GM18951 (cell line): ENCODE data around the gene GPNMB.

ENCODE experiments used
- POLR2A ChIP-seq: IDR thresholded peaks from 4 replicates; pipeline ENCODE4 v1.6.1; 2011; ENCODE audit warnings: mild to moderate bottlenecking; ENCODE audit not compliant: insufficient read length, insufficient read depth; ENCODE audit errors: extremely low read depth
- in situ Hi-C: fragments of 300-500 bp; cut with MboI; formaldehyde crosslinking; loops from one replicate; pipeline ENCODE4 v1.12.0; 2022; ENCODE audit warnings: low sequenced_read_pairs, mixed read lengths, inconsistent platforms; ENCODE audit not compliant: unreplicated experiment

Gene GPNMB

GRCh38 chr7:23238983-23239652 lies 7.5 kb upstream of the GPNMB start:
- in situ Hi-C loops, result no loop called here
- TF ChIP-seq POLR2A, result no peak

GRCh38 chr7:23239698-23240097 lies 6.9 kb upstream of the GPNMB start:
- in situ Hi-C loops, result no loop called here
- no peak for TF ChIP-seq POLR2A

GRCh38 chr7:23242321-23242720 lies 4.3 kb upstream of the GPNMB start:
- in situ Hi-C loops, result no loop called here
- TF ChIP-seq POLR2A, result no peak

GRCh38 chr7:23242935-23243334 lies 3.6 kb upstream of the GPNMB start:
- no peak for TF ChIP-seq POLR2A
- in situ Hi-C loops, result no loop called here

- TF ChIP-seq POLR2A, result no peak
- in situ Hi-C loops, result no loop called here
Measured at GRCh38 chr7:23247046-23247602, 549 bp downstream of the GPNMB start.

DNA sequence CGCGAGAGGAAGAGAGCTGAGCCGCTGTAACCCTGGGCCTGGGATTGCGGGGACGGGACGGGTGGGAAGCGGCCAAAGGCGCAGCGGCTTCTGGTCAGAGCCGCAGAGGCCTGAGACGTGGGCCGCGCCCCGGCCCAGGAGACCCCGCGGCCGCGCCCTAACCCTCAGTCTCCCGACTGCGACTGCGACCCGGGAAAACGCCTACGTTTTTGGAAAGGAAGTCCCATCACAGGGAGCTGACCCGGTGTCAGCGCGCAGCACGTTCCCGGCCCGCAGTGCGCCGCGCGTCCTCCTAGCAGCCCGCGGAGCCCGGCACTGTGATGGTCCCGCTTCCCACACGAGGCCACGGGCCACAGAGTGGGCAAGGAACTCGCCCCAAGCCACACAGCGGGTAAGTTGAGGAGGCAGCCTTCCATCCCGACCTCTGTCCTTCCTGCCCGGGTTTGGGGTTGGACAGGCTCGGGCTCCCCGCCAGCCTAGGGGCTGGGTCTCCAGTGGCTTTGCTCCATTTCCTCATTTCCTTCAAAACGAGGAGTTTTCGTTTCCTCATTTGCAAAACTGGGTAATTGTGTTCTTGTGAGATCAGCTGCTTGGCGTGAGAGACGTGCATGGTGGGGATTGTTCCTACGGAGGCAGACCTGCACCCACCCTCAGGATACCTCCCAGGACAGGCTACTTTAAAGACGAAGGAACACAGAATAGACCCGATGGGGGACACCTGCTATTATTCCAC lies 1.2 kb downstream of the GPNMB start:
- in situ Hi-C loops, result no loop called here
- no peak for TF ChIP-seq POLR2A

GRCh38 chr7:23249486-23249885 lies 2.9 kb downstream of the GPNMB start:
- in situ Hi-C loops, result no loop called here
- TF ChIP-seq POLR2A, result no peak

GRCh38 chr7:23254051-23254681 lies 7.6 kb downstream of the GPNMB start:
- no peak for TF ChIP-seq POLR2A
- in situ Hi-C loops, result no loop called here

GRCh38 chr7:23256731-23257130 lies 10.2 kb downstream of the GPNMB start:
- in situ Hi-C loops, result no loop called here
- no peak for TF ChIP-seq POLR2A

DNA sequence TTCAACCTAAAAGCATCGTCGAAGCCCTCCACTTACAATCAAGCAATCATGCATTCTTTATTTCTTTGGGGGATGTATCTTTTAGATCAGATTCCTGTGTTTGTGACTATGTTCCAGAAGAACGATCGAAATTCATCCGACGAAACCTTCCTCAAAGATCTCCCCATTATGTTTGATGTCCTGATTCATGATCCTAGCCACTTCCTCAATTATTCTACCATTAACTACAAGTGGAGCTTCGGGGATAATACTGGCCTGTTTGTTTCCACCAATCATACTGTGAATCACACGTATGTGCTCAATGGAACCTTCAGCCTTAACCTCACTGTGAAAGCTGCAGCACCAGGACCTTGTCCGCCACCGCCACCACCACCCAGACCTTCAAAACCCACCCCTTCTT lies 13.8 kb downstream of the GPNMB start:
- in situ Hi-C loops, result no loop called here

DNA sequence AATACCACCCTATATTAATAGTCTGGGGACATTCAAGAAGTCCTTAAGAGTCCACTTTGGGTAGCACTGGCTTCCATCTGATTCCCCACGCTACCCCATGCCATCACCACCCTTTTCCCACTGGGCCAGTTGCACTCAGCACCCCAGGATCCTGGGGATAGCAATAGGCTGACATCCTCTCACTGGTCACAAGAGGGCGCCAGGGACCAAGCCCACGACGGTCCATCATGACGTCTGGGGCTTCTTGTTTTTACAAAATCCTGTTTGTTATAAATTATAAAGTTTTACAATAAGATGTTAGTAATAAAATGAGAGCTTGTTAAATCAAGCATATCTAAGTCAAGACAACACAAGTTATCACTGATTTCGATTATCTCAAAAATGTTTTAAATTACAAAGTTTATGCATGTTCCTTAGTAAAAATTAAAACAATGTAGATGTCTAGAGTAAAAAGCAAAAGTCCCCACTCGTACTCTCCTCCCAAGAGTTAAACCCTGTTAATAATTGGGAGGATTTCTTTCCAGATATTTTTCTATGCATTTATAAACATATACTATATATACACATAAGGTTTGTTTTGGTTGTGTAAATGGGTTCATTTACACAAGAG lies 15.4 kb downstream of the GPNMB start:
- in situ Hi-C loops, result no loop called here
- no peak for TF ChIP-seq POLR2A

More for the DNA sequence above, 13.8 kb downstream of the GPNMB start:
- no peak for TF ChIP-seq POLR2A

GRCh38 chr7:23264916-23265458 lies 18.4 kb downstream of the GPNMB start:
- in situ Hi-C loops, result no loop called here
- TF ChIP-seq POLR2A, result no peak

GRCh38 chr7:23266918-23267317 lies 20.3 kb downstream of the GPNMB start:
- in situ Hi-C loops, result no loop called here
- TF ChIP-seq POLR2A, result no peak
